CD4-positive, CD25-positive, alpha-beta regulatory T cell (primary cell): Measurements from ENCODE around the gene TMED10. TPM values are rescaled to one million over a fixed set of nuclear protein-coding genes. Genes with fewer than 3 reads are reported as not detected.

ENCODE experiments used
- ATAC-seq, 2 donors: fragments of 150-1000 bp; cut with Tn5 transposase; one replicate each; pipeline ENCODE4 v1.10.0; 2021; ENCODE audit warnings: low read depth in 2 of 2, moderate number of reproducible peaks in 2 of 2, moderate library complexity in 1 of 2
- DNase-seq, 3 donors: peaks; one replicate each; pipeline versions ENCODE4 v3.0.0 to v3.0.0-alpha.2; 2012 to 2022; ENCODE audit warnings: mixed read lengths in 1 of 3
- H3K27ac ChIP-seq: one replicate; pipeline ENCODE4 v1.7.0; 2013; ENCODE audit warnings: mild to moderate bottlenecking, low read length; ENCODE audit not compliant: insufficient read depth, poor library complexity, severe bottlenecking
- H3K27me3 ChIP-seq: one replicate; pipeline ENCODE4 v1.7.0; 2013; ENCODE audit warnings: low read length; ENCODE audit not compliant: control insufficient read depth, insufficient read depth
- H3K36me3 ChIP-seq: one replicate; pipeline ENCODE4 v1.7.0; 2013; ENCODE audit warnings: mild to moderate bottlenecking, low read length, moderate library complexity; ENCODE audit not compliant: control insufficient read depth, insufficient read depth
- H3K4me1 ChIP-seq: 2 replicates; pipeline ENCODE4 v1.7.0; 2013; ENCODE audit warnings: mild to moderate bottlenecking, low read length; ENCODE audit not compliant: insufficient read depth, control insufficient read depth, poor library complexity, severe bottlenecking
- H3K4me3 ChIP-seq: one replicate; pipeline ENCODE4 v1.7.0; 2013; ENCODE audit warnings: low read depth, mild to moderate bottlenecking, low read length, moderate library complexity
- H3K9me3 ChIP-seq, 2 experiments: 1 replicate in 1 of 2; 2 replicates in 1 of 2; pipeline ENCODE4 v1.7.0; 2013; ENCODE audit warnings: low read length in 2 of 2, mild to moderate bottlenecking in 1 of 2, moderate library complexity in 1 of 2; ENCODE audit not compliant: control insufficient read depth in 2 of 2
- H3K27ac Mint-ChIP-seq, 3 donors: one replicate each; pipeline ENCODE4 v1.8.0; 2020 to 2022; ENCODE audit warnings: mild to moderate bottlenecking in 3 of 3, mixed read lengths in 3 of 3, moderate library complexity in 2 of 3
- H3K27me3 Mint-ChIP-seq: one replicate; pipeline ENCODE4 v1.8.0; 2022; ENCODE audit warnings: mild to moderate bottlenecking, mixed read lengths
- H3K36me3 Mint-ChIP-seq: one replicate; pipeline ENCODE4 v1.8.0; 2020; ENCODE audit warnings: mixed read lengths
- H3K4me1 Mint-ChIP-seq, 4 donors: one replicate each; pipeline ENCODE4 v1.8.0; 2020 to 2022; ENCODE audit warnings: mixed read lengths in 4 of 4, mild to moderate bottlenecking in 1 of 4
- H3K4me3 Mint-ChIP-seq, 4 donors: one replicate each; pipeline ENCODE4 v1.8.0; 2020 to 2022; ENCODE audit warnings: mild to moderate bottlenecking in 4 of 4, mixed read lengths in 4 of 4, moderate library complexity in 3 of 4
- H3K9me3 Mint-ChIP-seq, 7 donors: one replicate each; pipeline ENCODE4 v1.8.0; 2020 to 2022; ENCODE audit warnings: mixed read lengths in 7 of 7, mild to moderate bottlenecking in 3 of 7, moderate library complexity in 2 of 7
- polyA plus RNA-seq, 4 donors: library from polyadenylated mRNA; unstranded; fragments of 300-500 nt; fragmentation: Illumina TruSeq; gene quantifications; one replicate each; pipeline ENCODE4 v1.2.3, GENCODE V29; 2021
- total RNA-seq: library from RNA; stranded (reverse); gene quantifications from one replicate; pipeline ENCODE4 v1.2.3, GENCODE V29; 2022

The TMED10 gene
- total and polyA plus RNA-seq, 5 donors from 2014 or later, result 128 to 265 (median 249) TPM

DNA sequence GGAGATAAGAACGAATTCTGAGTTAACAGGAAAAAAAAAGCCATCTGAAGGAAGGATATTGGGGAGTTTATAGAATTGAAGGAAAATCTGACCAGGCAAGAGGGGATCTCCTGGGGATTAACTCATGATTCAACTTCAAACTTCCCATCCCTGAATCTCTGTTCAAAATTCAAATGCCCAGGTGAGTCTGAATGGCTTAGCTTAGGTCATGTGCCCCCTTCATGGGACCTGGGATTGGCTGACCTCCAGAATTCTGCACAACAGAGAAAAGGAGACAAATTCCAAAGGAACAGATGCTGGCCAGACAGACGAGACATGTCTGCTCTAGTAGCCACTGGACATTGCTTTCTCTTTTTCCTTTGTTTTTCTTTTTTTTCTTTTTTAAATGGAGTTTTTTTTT is 26.2 kb upstream of the TMED10 start:
- Mint-ChIP-seq H3K27ac (no peak overlapping the region), H3K9me3 (peaks cover 0 to 1% (median 0%) of the 10 kb centered on the region in 7 donors), H3K4me1 (peaks cover 0 to 8% (median 5%) of the 10 kb centered on the region in 4 donors), H3K27me3 (no peaks in the 10 kb centered on the region), H3K36me3 (no peaks in the 10 kb centered on the region), H3K4me3 (no peak overlapping the region)
- DNase-seq (no peak), ATAC-seq (no peak)
- no peaks in the 10 kb centered on the region for H3K9me3 ChIP-seq
- no peak overlapping the region for H3K4me3 ChIP-seq
- H3K27ac ChIP-seq, result no peak overlapping the region
- no peaks in the 10 kb centered on the region for H3K27me3 ChIP-seq
- no peaks in the 10 kb centered on the region for H3K4me1 ChIP-seq
- no peaks in the 10 kb centered on the region for H3K36me3 ChIP-seq

DNA sequence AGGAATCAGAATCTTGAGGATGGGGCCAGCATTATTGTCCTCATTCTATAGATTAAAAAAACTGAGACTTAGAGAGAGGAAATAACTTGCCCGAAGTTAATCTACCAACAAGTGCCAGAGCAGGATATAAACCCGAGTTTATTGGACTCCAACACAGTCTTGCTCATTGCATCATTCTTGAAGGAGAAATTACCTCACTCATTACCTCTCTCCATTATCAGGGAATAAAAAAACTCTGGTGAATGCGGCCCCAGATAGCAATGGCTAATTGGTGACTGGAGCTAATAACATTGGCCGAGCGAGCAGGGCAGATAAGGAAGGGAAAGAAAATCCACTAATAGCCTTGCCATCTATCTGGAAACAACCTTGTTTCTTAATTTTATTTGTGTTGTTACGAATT is 24.7 kb upstream of the TMED10 start:
- peaks cover 0 to 4% (median 2%) of the 10 kb centered on the region in 4 donors for H3K4me1 Mint-ChIP-seq
- H3K9me3 Mint-ChIP-seq, result peaks cover 0 to 1% (median 0%) of the 10 kb centered on the region in 7 donors
- Histone ChIP-seq H3K4me1 (no peaks in the 10 kb centered on the region), H3K9me3 (no peaks in the 10 kb centered on the region), H3K4me3 (no peak overlapping the region), H3K36me3 (no peaks in the 10 kb centered on the region), H3K27ac (no peak overlapping the region), H3K27me3 (no peaks in the 10 kb centered on the region)
- H3K4me3 Mint-ChIP-seq, result no peak overlapping the region
- ATAC-seq, result no peak
- no peaks in the 10 kb centered on the region for H3K36me3 Mint-ChIP-seq
- H3K27ac Mint-ChIP-seq, result no peak overlapping the region
- no peak for DNase-seq
- no peaks in the 10 kb centered on the region for H3K27me3 Mint-ChIP-seq

DNA sequence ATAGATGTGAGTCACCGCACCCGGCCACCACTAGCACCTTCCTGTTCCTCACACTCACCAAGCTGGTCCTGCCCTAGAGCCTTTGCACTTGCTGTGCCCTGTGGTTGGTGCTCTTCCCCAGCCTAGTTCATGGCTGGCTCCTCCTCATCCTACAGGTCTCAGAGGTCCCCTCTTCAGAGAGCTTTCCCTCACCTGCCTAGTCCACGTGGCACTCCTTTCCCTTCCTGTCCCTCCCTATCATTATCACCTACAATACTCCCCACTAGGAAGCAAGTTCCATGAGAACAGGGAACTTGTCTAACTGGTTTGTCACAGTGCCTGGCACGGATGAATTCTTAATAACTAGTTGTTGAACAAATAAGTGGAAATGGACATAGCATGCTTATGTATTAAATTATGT is 24.0 kb upstream of the TMED10 start:
- no peaks in the 10 kb centered on the region for H3K9me3 ChIP-seq
- no peak for ATAC-seq
- Mint-ChIP-seq H3K27ac (no peak overlapping the region), H3K4me1 (peaks cover 0 to under 1% (median 0%) of the 10 kb centered on the region in 4 donors), H3K36me3 (no peaks in the 10 kb centered on the region), H3K27me3 (no peaks in the 10 kb centered on the region), H3K9me3 (peaks cover 0 to 1% (median 0%) of the 10 kb centered on the region in 7 donors), H3K4me3 (no peak overlapping the region)
- H3K27me3 ChIP-seq, result no peaks in the 10 kb centered on the region
- H3K36me3 ChIP-seq, result no peaks in the 10 kb centered on the region
- no peaks in the 10 kb centered on the region for H3K4me1 ChIP-seq
- H3K4me3 ChIP-seq, result no peak overlapping the region
- H3K27ac ChIP-seq, result no peak overlapping the region
- DNase-seq, result no peak

DNA sequence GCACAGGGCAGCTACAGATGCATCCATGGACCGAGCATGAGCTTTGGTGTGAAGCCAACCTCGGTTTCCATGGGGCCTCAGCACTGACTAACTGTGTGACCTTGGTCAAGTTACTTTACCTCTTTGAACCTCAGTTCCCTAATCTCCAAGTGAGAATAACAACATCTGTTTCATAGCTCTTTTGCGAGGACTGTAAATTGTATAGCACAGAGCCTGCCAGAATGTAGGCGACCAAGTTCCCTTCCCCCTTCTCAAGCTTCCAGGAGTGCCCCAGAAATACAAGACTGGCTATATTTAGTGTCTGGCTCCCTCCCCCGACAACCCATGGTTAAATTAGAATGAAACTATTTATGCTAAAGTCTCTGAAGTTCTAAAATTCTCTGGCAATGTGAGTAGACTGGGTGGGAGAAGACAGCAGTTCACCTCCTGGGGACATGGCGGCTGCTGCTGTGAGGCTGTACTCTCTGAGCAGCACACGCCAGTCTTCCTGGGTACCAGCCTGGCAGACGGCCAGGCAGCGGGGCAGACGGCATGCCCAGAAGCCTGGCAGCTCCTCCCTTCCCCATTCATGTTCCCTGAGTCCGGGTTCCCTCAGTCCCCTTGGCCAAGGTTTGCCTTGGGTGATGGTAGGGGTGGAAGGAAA is 22.0 kb upstream of the TMED10 start:
- H3K4me3 ChIP-seq, result no peak overlapping the region
- H3K36me3 ChIP-seq, result no peaks in the 10 kb centered on the region
- no peak overlapping the region for H3K27ac Mint-ChIP-seq
- ATAC-seq (no peak), DNase-seq (no peak)
- no peak overlapping the region for H3K27ac ChIP-seq
- no peaks in the 10 kb centered on the region for H3K36me3 Mint-ChIP-seq
- H3K27me3 Mint-ChIP-seq, result peaks cover 9% of the 10 kb centered on the region
- H3K9me3 ChIP-seq, result no peaks in the 10 kb centered on the region
- no peak overlapping the region for H3K4me3 Mint-ChIP-seq
- no peaks in the 10 kb centered on the region for H3K4me1 ChIP-seq
- H3K9me3 Mint-ChIP-seq, result peaks cover 0 to 1% (median 0%) of the 10 kb centered on the region in 7 donors
- no peaks in the 10 kb centered on the region for H3K4me1 Mint-ChIP-seq
- no peaks in the 10 kb centered on the region for H3K27me3 ChIP-seq

- Mint-ChIP-seq H3K9me3 (peaks cover 0 to 1% (median 0%) of the 10 kb centered on the region in 7 donors), H3K36me3 (no peaks in the 10 kb centered on the region), H3K4me1 (no peaks in the 10 kb centered on the region), H3K27ac (no peak overlapping the region), H3K27me3 (peaks cover 9% of the 10 kb centered on the region), H3K4me3 (no peak overlapping the region)
- Histone ChIP-seq H3K9me3 (no peaks in the 10 kb centered on the region), H3K27ac (no peak overlapping the region), H3K4me1 (no peaks in the 10 kb centered on the region), H3K36me3 (no peaks in the 10 kb centered on the region), H3K4me3 (no peak overlapping the region), H3K27me3 (no peaks in the 10 kb centered on the region)
- ATAC-seq, result no peak
- DNase-seq, result no peak
Observed at GRCh38 chr14:75197338-75197737, 20.9 kb upstream of the TMED10 start.

GRCh38 chr14:75196468-75196867 is 20.1 kb upstream of the TMED10 start:
- H3K9me3 Mint-ChIP-seq, result peaks cover 0 to 1% (median 0%) of the 10 kb centered on the region in 7 donors
- no peak overlapping the region for H3K27ac Mint-ChIP-seq
- Histone ChIP-seq H3K27ac (no peak overlapping the region), H3K4me1 (no peaks in the 10 kb centered on the region), H3K27me3 (no peaks in the 10 kb centered on the region), H3K36me3 (no peaks in the 10 kb centered on the region), H3K9me3 (no peaks in the 10 kb centered on the region), H3K4me3 (no peak overlapping the region)
- H3K36me3 Mint-ChIP-seq, result no peaks in the 10 kb centered on the region
- ATAC-seq (peak in 1 of 2 donors; percentile 16), DNase-seq (no peak)
- H3K27me3 Mint-ChIP-seq, result peaks cover 9% of the 10 kb centered on the region
- no peaks in the 10 kb centered on the region for H3K4me1 Mint-ChIP-seq
- H3K4me3 Mint-ChIP-seq, result no peak overlapping the region

- no peaks in the 10 kb centered on the region for H3K9me3 ChIP-seq
- DNase-seq (no peak), ATAC-seq (no peak)
- no peak overlapping the region for H3K27ac Mint-ChIP-seq
- H3K4me3 ChIP-seq, result no peak overlapping the region
- H3K27me3 Mint-ChIP-seq, result peaks cover 9% of the 10 kb centered on the region
- no peaks in the 10 kb centered on the region for H3K4me1 Mint-ChIP-seq
- H3K36me3 Mint-ChIP-seq, result no peaks in the 10 kb centered on the region
- no peaks in the 10 kb centered on the region for H3K4me1 ChIP-seq
- no peaks in the 10 kb centered on the region for H3K27me3 ChIP-seq
- H3K27ac ChIP-seq, result no peak overlapping the region
- no peaks in the 10 kb centered on the region for H3K36me3 ChIP-seq
- peaks cover 0 to 1% (median 0%) of the 10 kb centered on the region in 7 donors for H3K9me3 Mint-ChIP-seq
- no peak overlapping the region for H3K4me3 Mint-ChIP-seq
Observed at GRCh38 chr14:75196064-75196463, 19.7 kb upstream of the TMED10 start.

- H3K27me3 ChIP-seq, result no peaks in the 10 kb centered on the region
- ATAC-seq, result no peak
- Mint-ChIP-seq H3K27me3 (peaks cover 19% of the 10 kb centered on the region), H3K27ac (no peak overlapping the region), H3K36me3 (no peaks in the 10 kb centered on the region), H3K9me3 (no peaks in the 10 kb centered on the region), H3K4me1 (peaks cover 0 to 6% (median 0%) of the 10 kb centered on the region in 4 donors), H3K4me3 (no peak overlapping the region)
- no peak overlapping the region for H3K27ac ChIP-seq
- no peaks in the 10 kb centered on the region for H3K4me1 ChIP-seq
- DNase-seq, result no peak
- H3K9me3 ChIP-seq, result no peaks in the 10 kb centered on the region
- no peak overlapping the region for H3K4me3 ChIP-seq
- H3K36me3 ChIP-seq, result no peaks in the 10 kb centered on the region
Observed at GRCh38 chr14:75191100-75191499, 14.7 kb upstream of the TMED10 start.
